HepG2 (cell line): Measurements from ENCODE around the gene ACSL5. TPM values are rescaled to one million over a fixed set of nuclear protein-coding genes. Genes with fewer than 3 reads are reported as not detected.

ENCODE experiments used
- BRCA1 ChIP-seq: sonication (generic); formaldehyde crosslinking; IDR thresholded peaks from 2 replicates; pipeline ENCODE4 v1.4.0; 2020; ENCODE audit warnings: missing genetic modification reagents
- CREM ChIP-seq, 2 experiments: sonication (generic) in 1 of 2; formaldehyde crosslinking in 1 of 2; IDR thresholded peaks; 2 replicates each; pipeline versions ENCODE4 v1.4.0 to v1.6.1; 2016 to 2020; ENCODE audit warnings: antibody characterized with exemption in 1 of 2, mild to moderate bottlenecking in 1 of 2, missing genetic modification reagents in 1 of 2
- DBP ChIP-seq: sonication (generic); formaldehyde crosslinking; IDR thresholded peaks from 2 replicates; pipeline ENCODE4 v1.4.0; 2020; ENCODE audit warnings: missing genetic modification reagents; ENCODE audit errors: not compliant biosample characterization
- GABPB1 ChIP-seq: IDR thresholded peaks from 2 replicates; pipeline ENCODE4 v1.6.1; 2016; ENCODE audit warnings: mild to moderate bottlenecking, missing genetic modification reagents, moderate library complexity, missing compliant biosample characterization
- GMEB2 ChIP-seq: IDR thresholded peaks from 2 replicates; pipeline ENCODE4 v1.6.1; 2016; ENCODE audit warnings: missing biosample characterization, missing genetic modification reagents, low read depth
- KIAA2018 ChIP-seq: sonication (generic); formaldehyde crosslinking; IDR thresholded peaks from 2 replicates; pipeline ENCODE4 v1.5.0; 2020; ENCODE audit warnings: mild to moderate bottlenecking, missing genetic modification reagents, borderline replicate concordance
- LCORL ChIP-seq, 2 experiments: fragments of 450-650 bp in 1 of 2; sonication (generic) in 1 of 2; formaldehyde crosslinking in 1 of 2; IDR thresholded peaks; 2 replicates each; pipeline versions ENCODE4 v1.5.0 to v1.6.1; 2017 to 2020; ENCODE audit warnings: antibody characterized with exemption in 1 of 2, missing genetic modification reagents in 1 of 2
- NR2F6 ChIP-seq, 2 experiments: IDR thresholded peaks; 2 replicates each; pipeline ENCODE4 v1.6.1; 2016; ENCODE audit warnings: antibody characterized with exemption in 1 of 2, mild to moderate bottlenecking in 1 of 2
- PLRG1 ChIP-seq: fragments of 450-650 bp; conservative IDR thresholded peaks from 2 replicates; pipeline ENCODE4 v1.6.1; 2016
- POLR2A ChIP-seq, 2 experiments: IDR thresholded peaks; 2 replicates each; pipeline ENCODE4 v1.6.1; 2011; ENCODE audit warnings: low read depth in 2 of 2, low read length in 2 of 2, mild to moderate bottlenecking in 1 of 2, moderate library complexity in 1 of 2; ENCODE audit not compliant: insufficient read depth in 1 of 2
- PTBP1 ChIP-seq: fragments of 200-400 bp; formaldehyde crosslinking; IDR thresholded peaks from 2 replicates; pipeline ENCODE4 v1.6.1; 2018; ENCODE audit warnings: low read length, low read depth; ENCODE audit not compliant: poor library complexity, severe bottlenecking
- TRIM24 ChIP-seq: sonication (generic); formaldehyde crosslinking; IDR thresholded peaks from 2 replicates; pipeline ENCODE4 v1.8.0; 2022; ENCODE audit warnings: mild to moderate bottlenecking, missing genetic modification reagents
- ZBTB7A ChIP-seq: sonication (generic); formaldehyde crosslinking; IDR thresholded peaks from 2 replicates; pipeline ENCODE4 v1.8.0; 2022; ENCODE audit warnings: mild to moderate bottlenecking, missing genetic modification reagents
- ZNF234 ChIP-seq: sonication (generic); formaldehyde crosslinking; conservative IDR thresholded peaks from 2 replicates; pipeline ENCODE4 v1.5.1; 2020; ENCODE audit warnings: mild to moderate bottlenecking, missing genetic modification reagents
- ZNF790 ChIP-seq: sonication (generic); formaldehyde crosslinking; IDR thresholded peaks from 2 replicates; pipeline ENCODE4 v1.8.0; 2022; ENCODE audit warnings: missing genetic modification reagents, mild to moderate bottlenecking, borderline replicate concordance
- ZNF891 ChIP-seq: sonication (generic); formaldehyde crosslinking; IDR thresholded peaks from 2 replicates; pipeline ENCODE4 v1.5.0; 2020; ENCODE audit warnings: mild to moderate bottlenecking, missing genetic modification reagents
- ZUFSP ChIP-seq: sonication (generic); formaldehyde crosslinking; IDR thresholded peaks from 2 replicates; pipeline ENCODE4 v1.9.0; 2021; ENCODE audit warnings: missing genetic modification reagents, mild to moderate bottlenecking, borderline replicate concordance
- polyA plus RNA-seq, 8 experiments: library from polyadenylated mRNA; depleted of rRNA in 3 of 8; stranded (reverse) in 7 of 8; unstranded in 1 of 8; fragments of >200 nt; fragmentation: Illumina TruSeq in 4 of 8; extraction: Trizol in 4 of 8; gene quantifications; 2 replicates each; pipeline versions ENCODE4 v1.2.1 to v1.2.3, GENCODE V29; 2011 to 2016; ENCODE audit warnings: low read depth in 4 of 8, missing spikeins in 1 of 8, mixed read lengths in 1 of 8; ENCODE audit not compliant: insufficient read depth in 1 of 8
- total RNA-seq, 5 experiments: library from RNA; depleted of rRNA; stranded (reverse); fragments of >200 nt; fragmentation: Illumina TruSeq; extraction: Trizol; gene quantifications; 2 replicates each; pipeline ENCODE4 v1.2.3, GENCODE V29; 2016; ENCODE audit warnings: low read depth in 1 of 5

ACSL5 gene
- total and polyA plus RNA-seq, 2 of the 13 experiments (the other 11 are each of a cell fraction or from before 2014, with no cell fraction given) = 56.4 to 82.5 TPM

GRCh38 chr10:112365014-112365432 is 8.9 kb upstream of the ACSL5 start (continued):
- peak; percentile 75 for TF ChIP-seq NR2F6 (IDR thresholded peaks at IDR 0.05)
- TF ChIP-seq NR2F6 (CRISPR knock-in tag; IDR thresholded peaks at IDR 0.05) = peak; percentile 76
- TF ChIP-seq KIAA2018 (CRISPR knock-in tag) = no peak
- no peak for TF ChIP-seq PTBP1
- no peak for TF ChIP-seq ZBTB7A (CRISPR knock-in tag)
- TF ChIP-seq BRCA1 (CRISPR knock-in tag) = no peak
- no peak for TF ChIP-seq ZUFSP (CRISPR knock-in tag)
- no peak for TF ChIP-seq ZNF234 (CRISPR knock-in tag)
- TF ChIP-seq LCORL (IDR thresholded peaks at IDR 0.05) = no peak
- 0 out of 2 replicates have a peak, but pooled peaks have one; percentile 11 for TF ChIP-seq LCORL (CRISPR knock-in tag; IDR thresholded peaks at IDR 0.05)
- no peak for TF ChIP-seq DBP
- no peak for TF ChIP-seq TRIM24
- peak; percentile 63; the same call in 1 of the 2 replicates for TF ChIP-seq CREM (IDR thresholded peaks at IDR 0.05)
- no peak for TF ChIP-seq CREM (CRISPR knock-in tag; IDR thresholded peaks at IDR 0.05)
- no peak for TF ChIP-seq GABPB1
- TF ChIP-seq PLRG1 = no peak
- 0 out of 4 replicates have a peak, but pooled peaks of 1 of the 2 experiments have one; percentile 14 for TF ChIP-seq POLR2A (IDR thresholded peaks at IDR 0.05; ENCODE audit: insufficient read depth in 1 of 2, low read depth in 2 of 2, low read length in 2 of 2)
- TF ChIP-seq ZNF891 = no peak
- TF ChIP-seq GMEB2 (CRISPR knock-in tag) = no peak
- no peak for TF ChIP-seq ZNF790
